ENCODE measurements around the gene ESRRA. TPM values are rescaled to one million over a fixed set of nuclear protein-coding genes. Genes with fewer than 3 reads are reported as not detected.
A peak's percentile ranks its signal among the peaks of the same experiment; 100 is the strongest.

The ESRRA gene
- total RNA-seq, 1 experiment from 2014 or later: 56.1 TPM

DNA sequence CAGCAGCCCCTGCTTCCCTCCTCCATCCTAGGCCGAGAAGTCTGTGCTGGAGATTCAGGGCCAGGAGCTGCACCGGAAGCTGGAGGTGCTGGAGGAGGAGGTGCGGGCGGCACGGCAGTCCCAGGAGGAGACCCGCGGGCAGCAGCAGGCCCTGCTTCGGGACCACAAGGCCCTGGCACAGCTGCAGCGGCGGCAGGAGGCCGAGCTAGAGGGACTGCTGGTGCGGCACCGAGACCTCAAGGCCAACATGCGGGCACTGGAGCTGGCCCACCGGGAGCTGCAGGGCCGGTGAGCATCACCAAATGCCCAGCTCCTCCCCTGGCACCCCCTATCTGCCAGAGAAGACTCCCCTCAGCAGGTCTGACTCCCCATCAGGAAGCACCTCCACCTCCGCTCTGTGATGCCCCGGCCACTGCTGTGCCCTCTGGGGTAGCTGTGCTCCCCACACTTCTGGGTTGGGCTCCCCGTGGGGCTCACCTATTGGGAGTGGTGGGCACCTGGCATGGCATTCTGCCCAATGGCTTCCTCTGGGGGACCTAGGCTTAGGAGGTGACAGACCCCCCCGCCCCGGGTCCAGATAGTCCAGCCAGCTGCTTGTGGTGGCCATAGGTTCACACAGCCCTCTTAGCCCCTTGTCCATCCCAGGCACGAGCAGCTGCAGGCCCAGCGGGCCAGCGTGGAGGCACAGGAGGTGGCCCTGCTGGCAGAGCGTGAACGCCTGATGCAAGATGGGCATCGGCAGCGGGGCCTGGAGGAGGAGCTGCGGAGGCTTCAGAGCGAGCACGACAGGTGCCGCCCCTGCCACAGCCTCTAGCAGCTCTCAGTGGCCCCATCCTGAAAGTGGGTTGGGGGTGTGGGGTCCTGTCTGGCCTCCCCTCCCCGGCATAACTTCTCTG, 47.0 kb downstream of the ESRRA start:
- in situ Hi-C loops (cut with HindIII; ENCODE audit: low pct_unique_long_range_greater_than_20kb, low sequenced_read_pairs): no loop called here
- no peak for DNase-seq (ENCODE audit: low read depth, low spot score)

DNA sequence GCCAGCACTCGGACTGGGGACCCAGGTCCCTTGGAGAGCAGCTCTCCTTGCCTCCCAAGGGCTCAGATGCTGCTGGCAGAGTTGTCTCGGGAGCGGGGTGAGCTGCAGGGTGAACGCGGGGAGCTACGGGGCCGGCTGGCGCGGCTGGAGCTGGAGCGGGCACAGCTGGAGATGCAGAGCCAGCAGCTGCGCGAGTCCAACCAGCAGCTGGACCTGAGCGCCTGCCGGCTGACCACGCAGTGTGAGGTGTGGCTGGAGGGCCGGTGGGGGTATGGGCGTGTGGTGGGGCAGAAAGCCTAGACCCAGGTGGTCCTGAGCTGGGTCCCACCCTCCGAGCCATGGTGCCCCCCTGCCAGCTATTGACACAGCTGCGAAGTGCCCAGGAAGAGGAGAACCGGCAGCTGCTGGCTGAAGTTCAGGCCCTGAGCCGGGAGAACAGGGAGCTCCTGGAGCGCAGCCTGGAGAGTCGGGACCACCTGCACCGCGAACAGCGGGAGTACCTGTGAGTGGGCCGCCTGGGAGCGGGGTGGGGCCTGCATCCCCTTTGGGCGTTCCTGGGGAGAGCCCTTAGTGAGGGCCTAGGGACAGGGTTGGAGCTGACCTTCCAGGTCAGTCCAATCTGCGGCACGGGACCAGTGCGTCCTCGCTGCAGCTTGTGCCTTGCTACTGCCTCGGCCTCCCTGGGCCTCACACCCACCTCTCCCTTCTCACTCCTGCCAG, 47.8 kb downstream of the ESRRA start:
- in situ Hi-C loops (cut with HindIII; ENCODE audit: low pct_unique_long_range_greater_than_20kb, low sequenced_read_pairs): no loop called here
- DNase-seq (ENCODE audit: low read depth, low spot score): no peak

DNA sequence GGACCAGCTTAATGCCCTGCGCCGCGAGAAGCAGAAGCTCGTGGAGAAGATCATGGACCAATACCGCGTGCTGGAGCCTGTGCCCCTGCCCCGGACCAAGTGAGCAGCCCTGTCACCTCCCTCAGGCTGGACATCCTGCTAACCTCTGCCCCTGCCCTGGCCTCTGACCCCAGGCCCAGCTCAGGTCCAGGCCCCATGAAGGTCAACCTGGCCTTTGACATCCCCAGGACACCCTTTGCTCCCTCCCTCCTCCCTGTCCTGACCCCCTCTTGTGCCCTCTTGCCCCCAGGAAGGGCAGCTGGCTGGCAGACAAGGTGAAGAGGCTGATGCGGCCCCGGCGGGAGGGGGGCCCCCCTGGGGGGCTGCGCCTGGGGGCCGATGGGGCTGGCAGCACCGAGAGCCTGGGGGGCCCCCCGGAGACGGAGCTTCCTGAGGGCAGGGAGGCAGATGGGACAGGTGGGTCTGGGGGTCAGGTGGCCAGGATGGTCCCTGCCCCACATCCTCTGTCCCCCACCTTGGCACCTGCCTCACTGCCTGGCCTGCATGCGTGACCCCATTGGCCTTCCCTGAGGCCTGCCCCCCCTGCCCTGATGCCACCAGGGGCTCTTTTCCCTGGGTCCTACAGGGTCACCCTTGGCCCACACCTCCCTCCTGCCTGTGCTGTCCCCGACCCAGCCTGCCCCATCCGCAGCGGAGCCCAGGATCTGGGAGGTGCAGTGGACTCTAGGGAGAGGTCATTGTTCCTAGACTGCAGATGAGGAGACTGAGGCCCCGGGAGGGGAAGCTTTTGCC, 48.6 kb downstream of the ESRRA start:
- in situ Hi-C loops (cut with HindIII; ENCODE audit: low pct_unique_long_range_greater_than_20kb, low sequenced_read_pairs): no loop called here
- DNase-seq (ENCODE audit: low read depth, low spot score): no peak

GRCh38 chr11:64355078-64355940, 50.0 kb downstream of the ESRRA start:
- in situ Hi-C loops (cut with HindIII; ENCODE audit: low pct_unique_long_range_greater_than_20kb, low sequenced_read_pairs): no loop called here
- DNase-seq (ENCODE audit: low read depth, low spot score): peak; percentile 72

DNA sequence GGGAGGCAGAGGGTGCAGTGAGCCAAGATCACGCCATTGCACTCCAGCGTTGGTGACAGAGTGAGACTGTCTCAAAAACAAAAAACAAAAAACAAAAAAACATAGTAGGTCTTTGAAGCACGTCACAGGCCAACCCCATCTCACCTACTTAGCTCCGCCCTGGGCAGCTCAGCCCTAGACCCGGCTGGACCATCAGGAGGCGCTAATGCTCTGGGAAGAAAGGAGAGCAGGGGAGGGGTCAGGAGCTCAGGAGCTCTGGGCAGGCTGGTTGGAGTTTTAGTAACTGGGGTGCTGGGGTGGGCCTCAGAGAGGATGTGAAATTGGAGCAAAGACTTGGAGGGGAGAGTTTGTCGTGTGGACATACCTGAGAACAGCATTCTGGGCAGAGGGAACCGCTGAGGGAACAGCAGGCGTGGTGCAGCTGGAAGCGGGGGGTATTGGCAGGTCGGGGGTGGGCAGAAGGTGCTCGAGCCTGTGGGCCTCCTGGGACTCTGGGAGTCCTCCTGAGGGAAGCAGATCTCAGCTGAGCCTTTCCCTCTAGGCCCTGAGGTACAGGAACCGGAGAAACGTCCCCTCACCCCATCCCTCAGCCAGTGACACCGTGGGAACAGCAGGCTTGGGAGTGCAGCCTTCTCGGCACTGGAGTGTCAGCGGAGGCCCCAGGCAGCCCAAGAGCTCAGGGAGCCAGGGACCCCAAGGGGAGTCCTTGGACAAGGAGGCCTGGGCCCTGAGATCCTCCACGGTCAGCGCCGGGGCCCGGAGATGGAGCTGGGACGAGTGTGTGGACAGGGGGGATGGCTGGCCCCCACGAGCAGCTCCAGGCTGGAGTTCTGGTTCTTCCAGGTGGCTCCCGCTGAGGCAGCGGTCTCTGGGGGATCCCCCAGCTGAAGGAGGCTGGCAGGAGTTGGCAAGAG, 51.4 kb downstream of the ESRRA start:
- peak; percentile 84 for DNase-seq (ENCODE audit: low read depth, low spot score)
- in situ Hi-C loops (cut with HindIII; ENCODE audit: low pct_unique_long_range_greater_than_20kb, low sequenced_read_pairs): no loop called here

DNA sequence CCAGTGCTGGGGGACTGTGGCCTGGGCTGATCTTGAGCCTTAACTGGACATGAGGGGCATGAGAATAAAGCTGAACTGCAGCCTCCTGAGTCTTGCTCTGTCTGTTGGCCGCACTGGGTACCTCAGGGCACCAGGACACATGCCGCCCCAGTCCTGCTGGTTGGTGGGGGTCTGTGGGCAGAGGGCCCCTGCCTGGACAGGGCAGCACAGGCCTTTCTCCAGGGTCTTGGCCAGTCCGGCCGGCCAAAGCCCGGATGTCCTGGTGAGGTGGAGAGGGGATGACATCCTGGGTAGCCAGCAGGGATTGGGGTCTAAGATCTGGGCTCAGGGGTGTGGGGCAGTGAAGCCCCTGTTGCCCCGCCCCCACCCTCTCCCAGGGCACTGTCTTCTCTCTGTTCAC, 52.1 kb downstream of the ESRRA start:
- in situ Hi-C loops (cut with HindIII; ENCODE audit: low pct_unique_long_range_greater_than_20kb, low sequenced_read_pairs): no loop called here
- no peak for DNase-seq (ENCODE audit: low read depth, low spot score)

DNA sequence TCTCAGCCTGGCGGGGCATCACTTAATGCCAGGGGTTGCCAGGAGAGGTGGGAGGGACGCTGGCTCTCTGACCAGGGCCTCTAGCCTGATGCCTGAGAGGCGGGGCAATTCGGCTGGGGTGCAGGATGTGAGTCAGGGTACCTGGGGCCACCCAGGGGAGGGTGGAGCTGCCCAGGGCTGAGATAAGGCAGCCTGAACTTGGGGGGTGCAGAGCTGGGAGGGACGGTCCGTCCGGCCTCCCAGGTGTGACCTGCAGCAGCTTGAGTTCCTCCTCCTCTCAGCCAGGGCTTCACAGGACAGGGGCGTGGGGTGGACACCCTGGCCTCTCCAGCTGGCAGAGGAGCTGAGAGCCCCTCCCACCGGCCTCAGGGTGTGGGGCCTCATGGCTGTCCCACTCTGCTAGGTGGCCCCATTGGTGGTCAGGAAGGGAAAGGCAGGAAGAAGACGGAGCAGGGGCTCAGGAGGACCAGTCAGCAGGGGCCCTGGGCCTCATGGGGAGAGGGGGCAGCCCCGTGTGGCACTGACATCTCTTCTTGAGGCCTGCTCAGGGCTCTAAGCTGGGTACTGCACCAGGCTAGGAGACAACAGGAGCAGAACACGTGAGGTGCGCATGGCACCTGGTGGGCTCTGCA, 52.7 kb downstream of the ESRRA start:
- in situ Hi-C loops (cut with HindIII; ENCODE audit: low pct_unique_long_range_greater_than_20kb, low sequenced_read_pairs): no loop called here
- DNase-seq (ENCODE audit: low read depth, low spot score): no peak

GRCh38 chr11:64358536-64358906, 53.2 kb downstream of the ESRRA start:
- in situ Hi-C loops (cut with HindIII; ENCODE audit: low pct_unique_long_range_greater_than_20kb, low sequenced_read_pairs): no loop called here
- no peak for DNase-seq (ENCODE audit: low read depth, low spot score)

DNA sequence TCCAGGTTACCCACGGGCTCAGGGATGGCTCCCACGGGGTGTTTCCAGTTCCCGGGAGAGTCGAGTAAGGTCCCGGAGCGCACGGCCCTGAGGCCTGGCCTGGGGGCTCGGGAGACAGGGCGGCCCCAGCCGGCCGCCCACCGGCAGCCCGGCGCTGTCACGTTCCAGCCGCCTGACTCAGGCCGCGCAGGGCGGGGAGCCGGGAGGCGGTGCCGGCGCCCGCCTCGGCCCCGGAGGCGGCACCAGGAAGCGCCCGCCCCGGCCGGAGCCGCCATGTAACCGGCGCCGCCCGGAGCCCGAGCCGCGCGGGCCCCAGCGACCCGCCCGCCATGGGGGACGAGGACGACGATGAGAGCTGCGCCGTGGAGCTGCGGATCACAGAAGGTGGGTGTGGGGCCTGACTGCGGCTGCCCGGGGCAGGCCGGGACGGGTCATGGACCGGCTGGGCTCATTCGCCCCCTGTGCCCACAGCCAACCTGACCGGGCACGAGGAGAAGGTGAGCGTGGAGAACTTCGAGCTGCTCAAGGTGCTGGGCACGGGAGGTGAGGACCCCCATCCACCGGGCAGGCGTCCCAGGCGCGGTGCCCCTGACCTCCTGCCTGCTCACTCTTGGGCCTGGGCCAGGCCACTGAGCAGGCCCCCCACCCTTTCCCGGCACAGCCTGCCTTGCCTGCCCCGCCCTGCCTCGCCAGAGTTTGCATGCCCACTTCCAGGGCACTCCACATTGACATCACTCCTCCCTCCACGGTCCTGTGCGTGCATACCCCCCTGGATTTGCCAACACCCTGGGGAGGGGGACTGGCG, 53.8 kb downstream of the ESRRA start, which contains the start of gene RPS6KA4:
Gene RPS6KA4 (plus strand): TSS at position 256 of the 805 bp plus-strand sequence. CDS start 74 bp downstream, at position 330.
- DNase-seq (ENCODE audit: low read depth, low spot score): peak; percentile 59

DNA sequence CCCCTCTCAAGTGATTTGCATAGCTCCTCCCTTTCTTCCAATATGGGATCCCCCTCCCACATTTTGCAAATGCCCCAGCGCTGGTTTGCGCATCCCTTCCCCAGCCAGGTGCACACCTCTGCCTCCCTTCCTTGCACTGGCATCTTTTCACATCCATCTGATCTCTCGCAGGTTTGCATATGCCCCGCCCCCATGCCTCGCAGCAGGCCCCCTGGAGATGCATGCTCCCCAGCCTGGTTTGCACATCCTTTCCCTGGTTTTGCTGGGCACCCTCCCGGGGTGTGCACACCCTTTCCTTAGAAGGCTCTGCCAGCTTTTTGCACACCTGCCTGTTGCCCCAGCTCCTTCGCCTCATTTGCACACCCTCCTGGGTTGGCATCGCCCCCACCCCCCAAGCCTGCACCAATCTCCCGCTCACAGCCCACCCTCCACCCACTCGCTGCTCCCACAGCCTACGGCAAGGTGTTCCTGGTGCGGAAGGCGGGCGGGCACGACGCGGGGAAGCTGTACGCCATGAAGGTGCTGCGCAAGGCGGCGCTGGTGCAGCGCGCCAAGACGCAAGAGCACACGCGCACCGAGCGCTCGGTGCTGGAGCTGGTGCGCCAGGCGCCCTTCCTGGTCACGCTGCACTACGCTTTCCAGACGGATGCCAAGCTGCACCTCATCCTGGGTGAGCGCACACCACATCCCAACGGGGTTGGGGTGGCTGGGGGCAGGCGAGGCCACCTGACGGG, 54.6 kb downstream of the ESRRA start:
- in situ Hi-C loops (cut with HindIII; ENCODE audit: low pct_unique_long_range_greater_than_20kb, low sequenced_read_pairs): no loop called here
- DNase-seq (ENCODE audit: low read depth, low spot score): no peak

More for the DNA sequence above, 53.8 kb downstream of the ESRRA start, which contains the start of gene RPS6KA4:
- in situ Hi-C loops (cut with HindIII; ENCODE audit: low pct_unique_long_range_greater_than_20kb, low sequenced_read_pairs): no loop called here

DNA sequence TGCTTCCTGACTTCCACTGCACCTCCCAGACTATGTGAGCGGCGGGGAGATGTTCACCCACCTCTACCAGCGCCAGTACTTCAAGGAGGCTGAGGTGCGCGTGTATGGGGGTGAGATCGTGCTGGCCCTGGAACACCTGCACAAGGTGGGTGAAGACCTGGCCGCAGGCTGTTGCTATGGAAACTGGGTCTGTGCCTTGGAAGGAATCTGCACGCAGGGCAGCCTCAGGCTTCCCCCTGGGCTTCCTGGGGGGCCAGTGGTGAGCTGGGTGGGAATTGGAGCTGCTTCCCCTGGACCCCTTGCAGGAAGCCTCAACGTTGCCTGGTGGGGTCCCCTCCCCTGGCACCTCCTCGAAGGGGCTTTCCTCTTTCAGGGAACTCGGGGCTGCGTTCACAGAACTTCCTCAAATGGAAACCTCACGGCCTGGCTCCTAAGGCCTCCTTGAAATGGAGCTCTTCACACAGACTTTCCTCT, 55.2 kb downstream of the ESRRA start:
- DNase-seq (ENCODE audit: low read depth, low spot score): no peak
- in situ Hi-C loops (cut with HindIII; ENCODE audit: low pct_unique_long_range_greater_than_20kb, low sequenced_read_pairs): no loop called here

GRCh38 chr11:64361659-64362058, 56.3 kb downstream of the ESRRA start:
- in situ Hi-C loops (cut with HindIII; ENCODE audit: low pct_unique_long_range_greater_than_20kb, low sequenced_read_pairs): no loop called here

DNA sequence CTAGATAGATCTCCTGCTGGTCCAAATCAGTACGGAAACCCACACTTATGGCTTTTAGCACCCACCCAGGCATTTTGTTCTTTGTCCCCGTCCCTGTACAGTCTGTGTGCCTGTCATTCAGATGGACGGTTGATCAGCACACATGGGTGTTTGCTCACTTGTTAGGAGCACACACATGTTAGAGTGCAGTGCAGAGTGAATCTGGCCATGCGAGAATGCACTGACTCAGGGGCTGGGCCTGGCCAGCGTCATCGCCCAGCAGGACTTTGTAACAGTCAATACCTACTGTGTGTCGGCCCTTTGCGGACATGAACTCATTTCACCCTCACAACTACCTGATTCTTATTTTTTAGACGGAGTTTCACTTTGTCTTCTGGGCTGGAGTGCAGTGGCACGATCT, 57.0 kb downstream of the ESRRA start:
- in situ Hi-C loops (cut with HindIII; ENCODE audit: low pct_unique_long_range_greater_than_20kb, low sequenced_read_pairs): no loop called here
- DNase-seq (ENCODE audit: low read depth, low spot score): no peak

More at GRCh38 chr11:64361659-64362058, 56.3 kb downstream of the ESRRA start:
- DNase-seq (ENCODE audit: low read depth, low spot score): no peak

DNA sequence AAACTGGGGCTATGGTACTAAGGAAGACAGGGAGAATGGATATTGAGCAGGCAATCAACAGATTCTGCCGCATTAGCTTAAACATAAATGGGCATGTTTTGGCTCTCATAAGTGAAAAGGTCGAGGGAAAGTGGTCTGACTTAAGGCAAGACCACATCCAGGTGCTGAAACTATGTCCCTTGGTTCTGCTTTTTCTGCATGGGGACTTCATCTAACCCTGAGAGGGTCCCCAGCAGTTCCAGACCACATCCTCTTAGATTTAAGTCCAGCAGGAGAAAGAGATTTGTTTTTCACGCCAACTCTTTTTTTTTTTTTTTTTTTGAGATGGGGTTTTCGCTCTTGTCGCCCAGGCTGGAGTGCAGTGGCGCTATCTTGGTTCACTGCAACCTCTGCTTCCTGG, 59.1 kb downstream of the ESRRA start:
- in situ Hi-C loops (cut with HindIII; ENCODE audit: low pct_unique_long_range_greater_than_20kb, low sequenced_read_pairs): no loop called here
- DNase-seq (ENCODE audit: low read depth, low spot score): no peak

Measured in SK-MEL-5 (cell line).